Mucosa of rectum (tissue), 2 donors: ENCODE results near the gene CTNNBL1.

Source experiments
- H3K27ac ChIP-seq, 2 donors: one replicate each; pipeline ENCODE4 v1.7.0; 2013; ENCODE audit warnings: inconsistent platforms in 2 of 2, low read depth in 2 of 2, low read length in 2 of 2
- H3K27me3 ChIP-seq, 2 donors: one replicate each; pipeline ENCODE4 v1.7.0; 2013; ENCODE audit warnings: low read length in 2 of 2; ENCODE audit not compliant: control insufficient read depth in 2 of 2, insufficient read depth in 2 of 2
- H3K36me3 ChIP-seq, 2 donors: one replicate each; pipeline ENCODE4 v1.7.0; 2013; ENCODE audit warnings: low read length in 2 of 2; ENCODE audit not compliant: control insufficient read depth in 2 of 2, insufficient read depth in 2 of 2
- H3K4me1 ChIP-seq, 2 donors: one replicate each; pipeline ENCODE4 v1.7.0; 2013; ENCODE audit warnings: low read length in 2 of 2, mild to moderate bottlenecking in 1 of 2; ENCODE audit not compliant: control insufficient read depth in 2 of 2, insufficient read depth in 2 of 2
- H3K4me3 ChIP-seq, 2 donors: one replicate each; pipeline ENCODE4 v1.7.0; 2013; ENCODE audit warnings: low read length in 2 of 2
- H3K9ac ChIP-seq, 2 donors: one replicate each; pipeline ENCODE4 v1.7.0; 2013; ENCODE audit warnings: low read length in 2 of 2, low read depth in 1 of 2, mild to moderate bottlenecking in 1 of 2
- H3K9me3 ChIP-seq, 2 donors: one replicate each; pipeline ENCODE4 v1.7.0; 2013; ENCODE audit warnings: low read length in 2 of 2; ENCODE audit not compliant: control insufficient read depth in 2 of 2
- donor health status: healthy.
- donor health status: Normal muscosa, but diverticular disease.

CTNNBL1 gene

DNA sequence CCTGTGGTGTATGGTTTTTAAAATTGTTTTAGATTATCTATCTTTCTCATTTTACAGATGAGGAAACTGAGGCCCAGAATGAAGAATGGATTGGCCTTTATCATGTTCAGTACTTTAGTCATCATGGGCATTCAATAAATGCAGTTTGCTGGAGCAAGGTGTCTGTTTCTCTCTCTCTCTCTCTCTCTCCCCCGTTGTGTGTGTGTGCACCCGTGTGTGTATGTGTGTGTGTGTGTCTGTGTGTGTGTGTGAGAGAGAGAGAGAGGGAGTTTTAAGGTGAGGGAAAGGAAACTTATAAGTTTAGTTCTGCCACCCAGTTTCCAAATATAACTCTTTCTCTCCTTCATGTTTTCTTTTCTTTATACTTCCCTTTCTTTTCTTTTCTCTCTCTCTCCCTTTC lies 62.4 kb downstream of the CTNNBL1 start:
- Histone ChIP-seq H3K27me3 (no peaks in the 10 kb centered on the region), H3K9me3 (no peaks in the 10 kb centered on the region), H3K9ac (no peak overlapping the region), H3K36me3 (peaks cover 9 to 24% of the 10 kb centered on the region in 2 donors), H3K4me3 (no peak overlapping the region), H3K27ac (no peak overlapping the region), H3K4me1 (no peaks in the 10 kb centered on the region)

- Histone ChIP-seq H3K9me3 (no peaks in the 10 kb centered on the region), H3K27me3 (no peaks in the 10 kb centered on the region), H3K9ac (no peak overlapping the region), H3K4me1 (no peaks in the 10 kb centered on the region), H3K4me3 (no peak overlapping the region), H3K27ac (no peak overlapping the region), H3K36me3 (peaks cover 6 to 20% of the 10 kb centered on the region in 2 donors)
These were observed 63.7 kb downstream of the CTNNBL1 start for GRCh38 chr20:37757550-37757949.

DNA sequence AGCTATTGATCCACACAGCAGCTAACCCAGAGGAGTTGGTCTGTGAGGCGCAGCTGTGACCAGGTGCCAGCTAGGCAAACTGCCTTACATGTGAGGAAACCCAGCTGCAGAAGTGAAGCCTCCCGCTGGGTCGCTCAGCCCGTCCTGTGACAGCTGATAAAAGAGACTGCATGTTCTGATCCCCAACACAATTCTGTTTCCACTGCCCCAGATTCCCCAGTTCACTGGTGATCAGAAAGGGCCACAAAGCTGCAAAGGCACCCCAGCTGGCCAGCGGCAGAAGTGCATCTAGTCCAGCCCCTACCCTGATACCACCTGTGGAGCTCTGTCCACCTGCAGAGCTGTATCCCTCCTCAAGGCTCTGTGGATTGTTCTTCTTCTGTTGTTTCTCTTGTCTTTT lies 64.5 kb downstream of the CTNNBL1 start:
- no peaks in the 10 kb centered on the region for H3K4me1 ChIP-seq

DNA sequence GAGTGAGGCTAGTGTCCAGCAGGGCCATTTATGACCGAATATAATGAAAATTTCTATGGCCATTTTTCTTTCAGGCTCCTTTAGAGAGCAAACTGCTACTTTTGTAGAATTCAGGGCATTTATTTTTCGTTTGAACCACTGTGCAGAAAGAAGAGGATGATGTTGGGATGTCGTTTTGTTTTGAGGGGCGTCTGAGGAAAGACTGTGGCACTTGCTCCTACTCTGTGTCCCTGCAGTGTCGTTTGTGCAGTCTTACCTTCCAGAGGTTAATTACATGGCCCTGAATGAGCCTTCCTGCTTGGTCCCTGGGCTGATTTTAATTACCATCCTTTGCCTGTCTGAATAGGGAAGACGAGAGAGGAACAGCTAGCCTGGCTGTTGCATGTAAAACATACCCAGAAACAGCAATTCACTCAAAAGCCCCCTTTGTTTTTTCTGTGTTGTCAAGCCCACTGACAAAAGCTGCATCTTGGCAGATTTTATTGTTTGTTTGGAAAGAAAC lies 65.3 kb downstream of the CTNNBL1 start:
- H3K27me3 ChIP-seq: no peaks in the 10 kb centered on the region
- no peak overlapping the region for H3K4me3 ChIP-seq
- no peaks in the 10 kb centered on the region for H3K9me3 ChIP-seq
- H3K4me1 ChIP-seq: no peaks in the 10 kb centered on the region
- H3K9ac ChIP-seq: no peak overlapping the region
- peaks cover 9 to 22% of the 10 kb centered on the region in 2 donors for H3K36me3 ChIP-seq
- H3K27ac ChIP-seq: no peak overlapping the region

More for the DNA sequence above, 64.5 kb downstream of the CTNNBL1 start:
- Histone ChIP-seq H3K9ac (no peak overlapping the region), H3K27ac (no peak overlapping the region), H3K27me3 (no peaks in the 10 kb centered on the region), H3K9me3 (no peaks in the 10 kb centered on the region), H3K36me3 (peaks cover 9 to 20% of the 10 kb centered on the region in 2 donors), H3K4me3 (no peak overlapping the region)

- H3K4me1 ChIP-seq: no peaks in the 10 kb centered on the region
- H3K9ac ChIP-seq: no peak overlapping the region
- H3K27ac ChIP-seq: no peak overlapping the region
- H3K4me3 ChIP-seq: no peak overlapping the region
- no peaks in the 10 kb centered on the region for H3K27me3 ChIP-seq
- H3K36me3 ChIP-seq: peaks cover 11 to 26% of the 10 kb centered on the region in 2 donors
- H3K9me3 ChIP-seq: no peaks in the 10 kb centered on the region
These were observed 66.0 kb downstream of the CTNNBL1 start for GRCh38 chr20:37759761-37760209.

GRCh38 chr20:37760322-37760721 lies 66.5 kb downstream of the CTNNBL1 start:
- H3K9me3 ChIP-seq: no peaks in the 10 kb centered on the region

DNA sequence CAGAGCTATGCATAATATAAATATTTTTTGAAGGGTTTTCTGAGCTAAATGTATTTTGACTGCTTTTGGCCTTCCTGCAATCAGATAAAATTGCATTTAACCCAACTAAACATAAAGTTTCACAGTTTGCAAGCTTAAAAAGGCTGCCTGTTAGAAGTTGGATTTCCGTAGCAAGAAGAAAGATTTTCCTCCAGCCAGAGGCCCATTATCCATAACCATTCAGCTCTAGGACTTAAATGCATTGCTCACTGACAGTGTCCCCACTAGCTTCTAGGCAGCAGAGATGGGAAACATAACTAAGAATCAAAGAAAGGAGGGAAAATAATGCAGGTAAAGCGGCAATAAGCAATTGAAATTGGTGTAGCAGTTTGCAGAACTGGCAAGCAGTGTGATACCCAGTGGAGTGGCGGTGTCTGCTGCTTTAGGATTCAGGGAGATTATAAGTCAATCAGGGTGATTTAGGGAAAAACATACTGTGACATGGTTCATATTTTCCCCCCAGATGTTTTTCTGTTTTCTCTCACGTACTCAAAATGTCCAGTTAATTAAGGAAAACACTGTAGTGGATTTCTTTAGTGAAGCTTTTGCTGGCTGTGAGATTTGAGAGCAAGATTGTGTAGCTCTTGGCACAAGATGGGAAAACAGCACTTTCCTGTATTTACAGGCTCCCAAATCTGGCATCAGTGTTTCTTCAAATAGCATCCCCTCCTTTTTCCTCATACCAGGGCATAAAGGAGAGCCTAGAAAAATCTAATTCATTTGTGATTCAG lies 69.1 kb downstream of the CTNNBL1 start:
- no peak overlapping the region for H3K4me3 ChIP-seq
- H3K27ac ChIP-seq: no peak overlapping the region
- H3K4me1 ChIP-seq: no peaks in the 10 kb centered on the region
- peaks cover 14 to 25% of the 10 kb centered on the region in 2 donors for H3K36me3 ChIP-seq
- H3K9ac ChIP-seq: no peak overlapping the region
- H3K9me3 ChIP-seq: no peaks in the 10 kb centered on the region
- H3K27me3 ChIP-seq: no peaks in the 10 kb centered on the region

More at GRCh38 chr20:37760322-37760721, 66.5 kb downstream of the CTNNBL1 start:
- Histone ChIP-seq H3K27ac (no peak overlapping the region), H3K4me1 (no peaks in the 10 kb centered on the region), H3K9ac (no peak overlapping the region), H3K4me3 (no peak overlapping the region), H3K27me3 (no peaks in the 10 kb centered on the region), H3K36me3 (peaks cover 11 to 26% of the 10 kb centered on the region in 2 donors)

GRCh38 chr20:37764333-37764935 lies 70.6 kb downstream of the CTNNBL1 start:
- Histone ChIP-seq H3K36me3 (peaks cover 16 to 22% of the 10 kb centered on the region in 2 donors), H3K9me3 (no peaks in the 10 kb centered on the region), H3K4me3 (no peak overlapping the region), H3K27me3 (no peaks in the 10 kb centered on the region), H3K4me1 (no peaks in the 10 kb centered on the region), H3K9ac (no peak overlapping the region), H3K27ac (no peak overlapping the region)

- peaks cover 11 to 16% of the 10 kb centered on the region in 2 donors for H3K36me3 ChIP-seq
- H3K4me1 ChIP-seq: no peaks in the 10 kb centered on the region
- no peak overlapping the region for H3K9ac ChIP-seq
These were observed 77.1 kb downstream of the CTNNBL1 start for GRCh38 chr20:37770908-37771307.

DNA sequence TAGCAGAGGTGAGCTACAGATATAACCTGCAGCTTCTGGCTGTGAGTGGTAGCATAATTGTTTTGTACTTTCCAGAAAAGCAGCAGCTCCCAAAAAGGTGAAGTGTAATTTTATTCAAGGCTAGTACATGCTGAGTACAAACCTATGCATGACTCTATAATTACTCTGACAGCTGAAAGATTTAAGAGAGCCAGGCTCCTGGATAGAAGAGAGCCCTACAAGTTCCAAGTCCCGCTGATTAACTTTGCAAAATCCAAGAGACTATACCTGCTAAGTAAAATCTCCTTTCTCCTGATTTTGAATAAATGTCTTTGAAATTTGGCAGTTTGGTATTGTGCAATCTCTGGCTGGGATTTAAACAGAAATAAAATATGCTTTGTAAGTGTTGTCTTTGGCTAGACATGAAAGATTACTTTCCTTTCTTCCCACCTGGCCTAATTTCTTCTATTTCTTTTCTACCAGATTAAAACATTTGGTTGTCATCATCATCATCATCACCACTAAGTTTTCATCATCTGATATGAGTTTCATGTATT lies 79.5 kb downstream of the CTNNBL1 start:
- H3K27me3 ChIP-seq: no peaks in the 10 kb centered on the region
- no peaks in the 10 kb centered on the region for H3K9me3 ChIP-seq
- no peak overlapping the region for H3K4me3 ChIP-seq
- no peak overlapping the region for H3K9ac ChIP-seq
- peaks cover 8 to 12% of the 10 kb centered on the region in 2 donors for H3K36me3 ChIP-seq
- H3K27ac ChIP-seq: no peak overlapping the region
- H3K4me1 ChIP-seq: peaks cover 0 to 2% of the 10 kb centered on the region in 2 donors

More at GRCh38 chr20:37770908-37771307, 77.1 kb downstream of the CTNNBL1 start:
- H3K27ac ChIP-seq: no peak overlapping the region
- no peaks in the 10 kb centered on the region for H3K9me3 ChIP-seq
- no peaks in the 10 kb centered on the region for H3K27me3 ChIP-seq
- no peak overlapping the region for H3K4me3 ChIP-seq
